Fibroblast of skin of left biceps (primary cell): ENCODE measurements around the gene NYAP2.

Experiments
- DNase-seq, 2 experiments: peaks; one replicate each; pipeline ENCODE4 v3.0.0-alpha.2; 2013; ENCODE audit warnings: low read depth in 2 of 2

NYAP2 gene

DNA sequence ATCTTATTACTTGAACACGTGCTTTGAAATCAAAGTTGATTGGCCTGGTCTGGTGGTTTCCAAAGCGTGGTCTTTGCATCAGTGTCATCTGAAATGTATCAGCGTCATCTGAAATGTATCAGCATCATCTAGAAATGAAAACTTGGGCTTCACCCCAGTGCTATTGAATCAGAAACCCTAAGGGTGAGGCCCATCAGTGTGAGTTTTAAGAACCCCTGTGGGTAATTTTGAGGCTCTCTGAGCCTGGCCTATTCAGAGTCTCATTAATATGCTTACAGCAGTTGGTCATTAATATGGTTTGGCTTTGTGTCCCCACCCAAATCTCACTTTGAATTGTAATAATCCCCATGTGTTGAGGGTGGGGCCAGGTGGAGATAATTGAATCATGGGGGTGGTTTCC lies 85.2 kb downstream of the NYAP2 start:
- no peak for DNase-seq

- no peak for DNase-seq
These were observed 86.7 kb downstream of the NYAP2 start for GRCh38 chr2:225486236-225486635.

GRCh38 chr2:225487878-225488416 lies 88.4 kb downstream of the NYAP2 start:
- no peak for DNase-seq

DNA sequence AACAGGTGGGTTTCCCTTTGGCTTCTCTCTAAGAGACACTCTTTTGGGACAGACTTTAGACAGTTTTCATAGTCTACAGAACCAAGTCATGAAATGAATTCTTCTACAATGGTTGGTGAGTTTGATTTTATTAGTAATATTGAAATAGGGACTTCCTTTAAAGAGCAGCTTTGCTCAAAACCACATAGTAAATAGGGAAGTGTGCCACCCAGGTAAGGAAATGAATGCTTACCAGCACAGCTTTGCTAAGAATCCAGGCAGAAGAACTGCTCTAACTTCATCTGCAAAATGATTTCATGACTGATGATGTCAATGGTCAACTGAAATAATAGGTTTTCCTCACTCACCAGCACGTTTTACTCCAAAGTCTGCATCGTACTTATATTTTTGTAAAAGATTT lies 89.2 kb downstream of the NYAP2 start:
- DNase-seq, result no peak

DNA sequence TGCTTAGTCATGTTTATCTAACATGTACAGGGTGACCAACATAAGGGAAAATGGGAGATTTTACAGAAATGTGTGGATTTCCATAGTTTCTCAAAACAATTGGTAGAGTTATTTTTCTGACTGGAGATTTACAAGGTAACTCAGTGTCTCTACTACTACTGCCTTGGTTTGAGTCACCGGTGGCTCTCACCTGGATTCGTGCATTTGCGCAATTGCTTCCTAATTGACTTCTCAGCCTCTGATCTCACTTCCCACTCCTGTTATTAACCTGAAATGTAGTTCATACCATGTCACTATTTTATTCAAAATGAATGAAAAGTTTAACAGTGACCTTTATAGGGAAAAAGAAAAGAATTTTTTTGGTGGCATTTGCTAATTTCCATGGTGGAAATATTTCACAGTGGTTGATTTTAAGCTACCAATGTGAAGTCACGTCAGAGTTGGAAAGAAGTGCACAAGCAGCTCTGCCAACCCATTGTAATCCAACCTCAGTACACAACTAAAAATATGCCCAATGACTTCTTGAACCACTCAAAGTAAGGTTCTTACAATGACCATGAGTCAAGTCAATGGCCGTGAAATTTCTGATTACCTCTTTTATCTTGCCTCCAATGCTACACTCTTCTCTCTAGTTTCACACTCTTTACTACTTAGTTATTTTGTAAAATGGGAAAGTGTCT lies 94.0 kb downstream of the NYAP2 start:
- DNase-seq, result no peak

GRCh38 chr2:225494100-225494459 lies 94.6 kb downstream of the NYAP2 start:
- DNase-seq, result no peak

DNA sequence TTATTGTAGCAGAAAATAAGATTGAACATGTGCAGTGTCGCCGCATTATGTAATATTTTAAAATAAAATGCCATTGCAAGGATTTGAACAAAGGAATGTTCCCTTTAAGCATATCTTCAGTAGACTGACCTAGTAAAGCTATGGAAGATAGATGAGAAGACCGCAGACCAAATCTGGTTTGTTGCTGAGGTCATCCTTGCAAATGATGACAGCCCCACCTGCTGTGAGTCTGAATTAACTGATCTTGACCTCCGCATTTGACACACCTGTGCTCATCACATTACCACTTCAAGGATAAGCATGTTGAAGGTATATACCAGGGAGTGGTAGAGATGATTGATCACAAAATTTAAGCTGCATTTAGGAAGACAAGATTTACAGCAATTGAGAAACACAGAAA lies 96.2 kb downstream of the NYAP2 start:
- no peak for DNase-seq

- DNase-seq, result no peak
These were observed 97.1 kb downstream of the NYAP2 start for GRCh38 chr2:225496568-225496967.

DNA sequence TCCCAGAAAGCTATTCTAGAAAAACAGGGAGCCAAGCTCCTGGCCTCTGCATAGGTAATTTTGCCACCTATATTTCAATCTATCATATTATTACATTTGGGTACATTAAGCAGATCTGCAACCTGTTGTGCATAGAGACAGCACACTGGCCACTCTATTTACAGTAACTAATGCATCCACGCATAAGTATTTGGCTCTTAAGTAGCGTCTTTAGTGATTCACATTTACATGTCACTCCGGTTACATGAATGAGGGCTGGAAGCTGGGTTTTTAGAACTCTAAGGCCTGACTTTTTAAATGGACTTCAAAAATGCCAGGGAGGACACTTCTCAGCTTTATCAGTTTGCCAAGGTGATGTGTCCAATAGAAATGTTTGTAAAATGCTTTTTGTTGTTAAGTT lies 97.7 kb downstream of the NYAP2 start:
- no peak for DNase-seq

- no peak for DNase-seq
These were observed 101.5 kb downstream of the NYAP2 start for GRCh38 chr2:225501022-225501421.

DNA sequence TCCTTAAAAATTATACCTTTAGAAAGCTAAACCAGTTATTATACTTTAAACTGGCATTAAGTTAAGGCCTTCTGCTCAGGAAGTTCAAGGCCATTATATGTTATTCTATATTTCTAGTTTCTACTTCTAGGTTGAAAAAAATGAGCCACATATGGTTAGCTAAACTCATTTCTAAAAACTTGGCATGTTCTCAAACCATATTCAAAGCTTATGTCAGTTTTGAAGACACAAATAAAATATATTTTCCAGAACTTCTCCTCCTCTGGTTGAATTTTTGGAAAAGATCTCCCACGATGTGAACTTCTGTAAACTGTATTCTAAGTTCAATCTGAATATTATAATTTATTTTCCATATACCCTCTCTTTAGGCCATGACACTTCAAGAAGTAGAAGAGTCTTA lies 103.5 kb downstream of the NYAP2 start:
- no peak for DNase-seq

GRCh38 chr2:225510796-225511195 lies 111.3 kb downstream of the NYAP2 start:
- no peak for DNase-seq

GRCh38 chr2:225512469-225512868 lies 113.0 kb downstream of the NYAP2 start:
- DNase-seq, result no peak

- no peak for DNase-seq
These were observed 113.5 kb downstream of the NYAP2 start for GRCh38 chr2:225512876-225513540.

DNA sequence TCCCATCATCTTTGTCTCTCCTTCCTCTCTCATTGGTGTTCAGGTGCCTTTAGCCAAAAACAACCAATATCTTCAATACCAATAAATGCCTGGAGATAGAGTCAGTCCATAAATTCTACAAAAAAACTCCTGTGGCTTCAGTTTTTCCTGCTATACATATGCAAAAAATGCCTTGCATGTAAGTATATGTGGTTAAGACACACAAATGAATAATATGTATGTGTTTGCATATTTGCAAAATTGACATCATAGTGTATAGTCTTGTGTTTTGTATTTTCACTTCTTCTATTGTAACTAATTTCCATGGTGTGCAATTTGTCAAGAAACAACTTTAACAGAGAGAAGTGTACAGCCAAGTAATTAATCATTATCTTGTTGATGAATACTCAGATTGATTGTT lies 115.5 kb downstream of the NYAP2 start:
- DNase-seq, result no peak

- no peak for DNase-seq
These were observed 127.4 kb downstream of the NYAP2 start for GRCh38 chr2:225526760-225527390.

DNA sequence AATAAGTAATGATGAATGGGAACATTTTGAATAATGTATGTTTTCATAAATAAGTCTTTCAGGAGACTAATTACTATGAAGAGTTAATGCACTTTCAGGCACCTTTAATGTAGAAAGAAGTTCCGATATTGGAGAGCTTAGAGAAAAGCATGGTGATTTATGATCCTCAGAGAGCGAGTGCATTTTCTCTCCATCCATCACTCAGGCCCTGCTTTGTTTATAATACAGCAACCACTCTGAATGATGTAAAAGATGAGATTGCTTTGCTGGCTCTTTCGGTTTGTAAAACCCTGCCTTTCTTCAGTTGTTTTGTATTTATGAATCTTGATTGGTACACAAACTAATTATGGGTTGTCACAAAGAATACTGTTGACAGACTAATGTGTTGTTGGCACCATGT lies 132.0 kb downstream of the NYAP2 start:
- DNase-seq, result no peak

GRCh38 chr2:225532096-225532495 lies 132.6 kb downstream of the NYAP2 start:
- no peak for DNase-seq

DNA sequence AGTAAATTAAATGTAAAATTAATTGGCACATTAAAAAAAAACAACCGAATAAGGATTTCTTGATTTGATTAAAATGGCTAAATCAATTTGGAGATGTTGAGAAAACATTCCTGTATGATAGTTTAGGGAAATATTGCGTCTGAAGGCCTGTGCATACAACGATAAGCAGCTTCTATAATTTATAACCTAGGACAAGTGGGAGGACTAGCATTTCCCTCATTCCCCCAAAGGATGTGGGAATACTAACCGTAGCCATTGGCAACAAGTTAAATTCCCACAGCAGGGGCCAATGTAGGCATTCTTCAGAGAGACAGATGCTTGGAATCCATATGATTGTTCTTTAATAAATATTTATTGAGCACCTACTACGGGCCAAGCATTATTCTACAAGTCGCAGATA lies 134.5 kb downstream of the NYAP2 start:
- DNase-seq, result no peak

- no peak for DNase-seq
These were observed 135.2 kb downstream of the NYAP2 start for GRCh38 chr2:225534697-225535096.

- no peak for DNase-seq
These were observed 136.5 kb downstream of the NYAP2 start for GRCh38 chr2:225536036-225536435.

DNA sequence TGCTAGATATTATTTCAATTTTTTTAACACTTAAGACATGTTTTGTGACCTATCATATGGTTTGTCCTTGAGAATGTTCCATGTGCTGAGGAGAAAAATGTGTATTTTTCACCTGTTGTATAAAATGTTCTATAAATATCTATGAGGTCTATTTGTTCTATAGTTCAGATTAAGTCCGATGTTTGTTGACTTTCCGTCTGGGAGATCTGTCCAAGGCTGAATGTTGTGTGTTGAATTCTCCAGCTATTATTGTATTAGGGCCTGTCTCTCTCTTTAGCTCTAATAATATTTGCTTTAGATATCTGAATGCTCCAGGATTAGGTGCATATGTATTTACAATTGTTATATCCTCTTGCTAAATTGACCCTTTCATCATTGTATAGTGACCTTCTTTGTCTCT lies 144.1 kb downstream of the NYAP2 start:
- DNase-seq, result no peak

DNA sequence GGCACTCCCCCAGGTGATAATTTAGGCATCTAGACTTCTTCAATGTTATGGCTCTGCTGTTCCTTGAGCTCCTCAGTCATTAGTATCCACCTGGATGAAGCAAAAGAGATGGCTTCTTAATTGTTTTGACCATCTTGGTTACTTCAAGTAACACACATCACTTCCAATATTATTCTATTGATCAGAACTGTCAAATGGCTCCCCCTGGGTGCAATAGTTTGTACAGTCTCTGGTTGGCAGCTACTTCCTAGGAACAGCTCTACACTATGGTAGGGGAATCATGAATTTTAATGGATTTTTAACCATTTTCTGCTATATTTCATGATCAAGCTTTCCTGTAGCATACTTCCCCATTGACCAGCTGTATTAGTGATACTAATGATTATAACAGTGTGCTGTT lies 157.0 kb downstream of the NYAP2 start:
- no peak for DNase-seq
